CMK (cell line): ENCODE results near the gene FAM241B.

Source experiments
- DNase-seq: peaks from one replicate; pipeline ENCODE4 v3.0.0-alpha.2; 2010; ENCODE audit warnings: low read depth

FAM241B gene

DNA sequence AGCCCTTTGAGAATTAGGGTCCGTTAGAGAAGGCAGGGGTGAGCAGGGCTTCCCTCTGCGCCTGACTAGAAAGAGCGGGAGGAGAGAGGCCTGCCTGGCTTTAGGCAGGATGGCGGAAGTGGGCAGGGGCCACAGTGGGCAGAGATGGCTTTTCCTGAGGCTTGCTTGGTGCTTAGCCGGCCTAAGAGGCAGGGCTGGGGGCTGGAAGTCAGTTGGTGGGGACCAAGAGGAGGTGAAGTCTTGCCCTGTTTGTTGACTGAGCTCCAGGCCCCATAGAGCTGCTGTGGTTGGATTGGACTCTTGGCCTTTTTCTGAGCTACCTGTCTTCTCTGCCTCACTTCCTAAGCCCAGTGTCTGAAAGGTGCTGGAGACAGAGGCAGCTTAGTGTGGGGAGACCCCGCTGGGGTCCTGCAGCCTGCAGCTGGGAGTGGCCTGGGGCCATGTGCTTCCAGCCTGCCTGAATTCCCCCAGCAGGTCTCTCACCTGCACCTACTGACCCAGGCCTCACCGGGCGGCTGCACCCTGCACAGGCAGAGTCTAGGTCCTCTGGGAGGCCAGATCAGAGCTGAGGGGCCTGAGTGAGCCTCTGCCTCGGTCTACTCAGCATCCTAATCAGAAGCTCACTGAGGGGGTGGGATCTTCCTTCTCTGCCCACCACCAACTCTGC lies 4.8 kb downstream of the FAM241B start:
- no peak for DNase-seq

DNA sequence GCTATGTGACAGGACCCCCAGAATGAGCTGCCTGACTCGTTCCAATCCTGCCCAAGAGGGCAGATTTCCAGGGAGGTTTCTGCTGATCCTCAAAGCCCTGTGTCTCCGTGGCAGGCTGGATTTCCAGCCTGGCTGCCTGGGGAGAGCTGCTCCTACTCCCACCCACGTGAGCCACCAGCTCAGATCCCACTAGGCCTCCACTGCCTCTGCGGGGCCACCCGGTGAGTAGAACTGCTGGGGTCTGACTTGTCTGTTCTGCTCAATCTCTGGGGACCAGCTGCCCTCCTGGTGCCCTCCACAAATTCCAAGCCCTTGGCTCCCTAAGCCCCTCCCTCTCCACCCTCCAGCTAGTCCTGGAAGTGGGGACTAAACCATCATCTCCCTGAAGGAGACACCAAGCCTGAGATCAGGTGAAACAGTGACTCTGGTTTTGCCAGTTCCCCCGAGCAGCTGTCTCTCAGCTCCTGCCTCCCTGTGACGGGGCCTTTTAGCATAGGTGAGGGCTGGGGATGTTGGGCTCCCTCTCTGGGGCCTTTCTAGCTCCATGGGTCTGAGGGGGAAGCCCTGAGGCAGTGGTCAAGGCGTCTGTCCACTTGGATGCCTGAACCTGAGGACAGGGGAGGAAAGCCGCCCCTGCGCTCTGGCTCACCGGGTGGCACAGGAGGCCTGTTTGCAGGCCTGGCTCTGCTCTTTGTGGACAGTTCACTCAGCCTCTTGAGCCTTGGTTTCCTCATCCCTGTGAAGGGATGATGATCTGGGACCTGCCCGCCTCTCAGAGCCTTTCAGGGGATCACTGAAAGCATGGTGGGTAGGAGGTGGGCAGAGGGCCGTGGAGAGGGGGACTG lies 5.6 kb downstream of the FAM241B start:
- no peak for DNase-seq

DNA sequence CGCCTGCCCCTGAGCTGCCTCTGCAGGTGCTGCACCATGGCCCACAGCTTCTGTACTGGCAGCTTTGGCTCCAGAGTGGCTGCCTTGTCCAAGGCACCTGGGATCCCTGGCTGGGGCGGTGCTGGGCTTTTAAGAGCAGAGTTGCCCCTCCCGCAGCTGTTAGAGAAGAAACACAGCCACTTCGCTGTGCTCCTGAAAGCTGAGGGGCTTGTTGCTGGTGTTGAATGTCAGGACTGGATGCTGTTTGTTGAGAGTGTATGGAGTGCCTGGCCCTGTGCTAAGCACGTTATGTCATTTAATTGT lies 6.2 kb downstream of the FAM241B start:
- DNase-seq, result no peak

DNA sequence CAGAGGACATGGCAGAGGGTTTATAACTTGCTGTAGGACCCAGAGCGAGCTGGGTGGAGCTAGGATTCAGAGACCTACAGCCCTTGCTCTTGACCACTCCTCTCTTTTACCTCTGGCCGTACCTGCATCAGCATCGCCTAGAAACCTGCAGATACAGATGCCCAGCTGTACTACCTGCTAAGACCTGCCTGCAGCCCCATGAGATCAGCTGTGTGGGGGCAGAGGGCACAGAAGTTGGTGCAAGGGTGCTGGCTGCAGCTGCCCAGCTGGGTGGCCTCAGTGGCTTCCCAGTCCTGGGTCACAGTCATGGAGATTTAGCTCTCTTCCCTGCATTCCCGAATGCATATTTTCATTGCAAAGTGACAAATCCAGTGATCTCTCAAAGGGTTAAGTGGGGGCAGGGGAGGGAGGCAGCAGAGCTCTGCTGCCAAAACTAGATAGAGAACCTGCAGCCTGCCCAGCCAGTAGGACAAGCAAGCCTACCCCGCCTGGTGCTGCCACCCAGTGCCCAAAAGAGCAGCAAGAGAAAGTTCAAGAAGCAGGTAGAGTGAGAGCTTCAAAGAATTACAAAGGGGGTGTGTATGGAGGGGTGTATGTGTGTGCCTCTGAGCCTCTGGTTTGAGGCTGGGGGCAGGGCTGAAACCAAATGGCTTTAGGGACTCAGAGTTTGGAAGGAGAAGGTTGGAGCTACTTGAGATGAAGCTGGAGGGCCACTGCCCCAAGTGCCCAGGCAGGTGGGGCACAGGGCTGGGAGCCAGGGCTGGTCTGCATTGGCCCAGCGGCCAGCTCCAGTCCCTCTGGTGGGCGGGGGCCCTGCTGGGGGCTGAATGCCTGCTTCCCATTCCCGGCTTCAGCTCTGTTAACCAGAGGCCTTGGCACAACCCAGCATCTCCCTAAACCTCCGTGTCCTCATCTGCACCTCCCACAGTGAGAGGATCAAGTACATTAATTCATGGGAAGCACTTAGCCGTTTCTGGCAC lies 6.9 kb downstream of the FAM241B start:
- no peak for DNase-seq

DNA sequence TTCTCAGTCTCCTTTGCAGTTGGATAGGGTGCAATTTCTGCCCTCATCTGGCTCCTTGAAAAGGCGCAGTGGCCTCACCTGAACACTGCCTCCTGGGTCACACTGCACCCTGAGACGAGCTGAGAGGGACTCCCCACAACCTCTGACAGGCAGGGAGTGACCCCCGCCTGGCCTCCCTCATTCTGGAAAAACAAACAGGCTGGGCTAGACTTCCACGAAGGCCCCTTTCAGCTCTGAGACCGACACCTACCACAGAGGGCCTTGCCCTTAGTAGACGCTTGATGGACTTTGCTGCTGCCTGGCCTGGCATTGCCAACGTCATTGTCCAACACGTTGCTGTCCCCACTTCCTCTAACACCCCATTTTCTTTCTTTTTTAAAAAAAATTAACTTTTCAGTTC lies 8.6 kb downstream of the FAM241B start:
- no peak for DNase-seq

DNA sequence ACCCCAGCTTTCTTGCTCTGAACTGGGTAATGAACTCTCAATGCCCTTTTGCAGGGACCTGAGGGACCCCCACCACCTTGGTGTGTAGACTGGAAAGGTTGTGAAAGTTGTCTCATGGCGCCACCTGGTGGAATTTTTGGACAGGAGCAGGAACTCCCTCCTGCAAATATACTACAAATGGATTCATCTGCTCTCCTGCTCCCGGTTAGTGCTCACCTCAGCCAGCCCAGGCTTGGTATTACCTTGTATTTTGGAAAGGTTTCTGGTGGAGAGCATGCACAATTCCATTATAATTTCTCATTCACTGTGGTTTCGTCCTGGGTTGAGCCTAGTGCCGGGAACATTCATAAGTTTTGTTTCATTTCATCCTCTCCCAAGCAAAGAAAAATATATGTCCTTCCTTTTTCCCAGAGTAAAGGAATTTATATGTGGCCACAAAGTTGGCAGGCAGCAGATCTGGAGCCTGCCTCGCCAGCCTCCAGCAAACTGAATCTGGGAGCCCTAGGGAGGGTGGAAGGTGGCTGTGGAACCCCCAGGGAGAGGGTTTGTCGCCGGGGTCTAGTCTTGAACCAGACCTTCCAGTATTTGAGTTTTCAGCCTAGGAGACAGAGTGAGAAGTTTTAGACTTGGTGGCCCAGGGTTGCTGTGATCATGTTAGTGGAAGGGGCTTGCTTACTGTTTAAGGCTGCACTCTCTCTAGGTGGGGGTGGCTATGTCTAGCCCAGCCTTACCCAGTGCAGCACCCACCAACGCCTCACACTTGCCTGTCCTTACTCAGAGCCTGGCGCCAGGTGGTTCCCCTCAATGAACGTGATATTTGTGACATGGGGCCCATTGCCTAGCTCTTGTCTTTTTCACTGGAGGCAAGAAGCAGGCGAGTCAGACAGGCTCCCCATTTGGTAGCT lies 9.5 kb downstream of the FAM241B start:
- DNase-seq, result peak; percentile 25

DNA sequence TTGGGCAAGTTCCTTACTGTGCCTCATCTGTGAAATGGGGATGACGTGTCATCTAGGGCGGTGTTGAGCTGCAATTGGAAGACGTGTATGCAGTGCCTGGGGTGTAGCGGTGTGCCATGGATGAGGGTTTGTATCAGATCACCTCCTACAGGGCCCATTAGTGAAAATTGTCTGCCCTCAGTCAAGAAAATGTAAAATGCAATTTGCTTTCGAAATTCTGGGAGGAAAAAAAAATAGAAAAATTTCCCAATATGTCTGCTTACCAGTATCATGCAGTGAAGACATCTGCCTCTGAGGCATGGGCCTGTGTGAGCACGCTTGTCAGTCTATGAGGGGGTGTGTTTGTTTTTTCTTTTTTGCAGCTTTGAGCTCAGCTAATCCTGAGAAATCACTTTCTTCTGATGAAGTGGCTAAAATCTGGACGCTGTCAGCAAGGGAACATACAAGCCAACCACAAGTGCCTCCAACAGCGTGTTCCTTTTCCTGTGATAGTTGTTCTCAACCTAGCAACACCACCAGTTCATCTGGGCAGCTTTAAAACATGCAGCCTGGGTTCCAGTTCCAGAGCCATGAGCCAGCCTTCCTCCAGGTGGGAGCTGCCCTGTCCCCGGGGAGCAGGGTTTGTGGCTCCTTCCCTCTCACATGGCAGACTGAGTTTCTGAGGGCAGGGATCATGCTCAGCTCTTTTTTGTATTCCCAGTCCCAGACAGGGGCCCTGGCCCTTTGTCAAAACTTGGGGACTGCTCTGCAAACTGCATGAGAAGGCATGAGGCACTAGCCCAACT lies 10.3 kb downstream of the FAM241B start:
- no peak for DNase-seq

DNA sequence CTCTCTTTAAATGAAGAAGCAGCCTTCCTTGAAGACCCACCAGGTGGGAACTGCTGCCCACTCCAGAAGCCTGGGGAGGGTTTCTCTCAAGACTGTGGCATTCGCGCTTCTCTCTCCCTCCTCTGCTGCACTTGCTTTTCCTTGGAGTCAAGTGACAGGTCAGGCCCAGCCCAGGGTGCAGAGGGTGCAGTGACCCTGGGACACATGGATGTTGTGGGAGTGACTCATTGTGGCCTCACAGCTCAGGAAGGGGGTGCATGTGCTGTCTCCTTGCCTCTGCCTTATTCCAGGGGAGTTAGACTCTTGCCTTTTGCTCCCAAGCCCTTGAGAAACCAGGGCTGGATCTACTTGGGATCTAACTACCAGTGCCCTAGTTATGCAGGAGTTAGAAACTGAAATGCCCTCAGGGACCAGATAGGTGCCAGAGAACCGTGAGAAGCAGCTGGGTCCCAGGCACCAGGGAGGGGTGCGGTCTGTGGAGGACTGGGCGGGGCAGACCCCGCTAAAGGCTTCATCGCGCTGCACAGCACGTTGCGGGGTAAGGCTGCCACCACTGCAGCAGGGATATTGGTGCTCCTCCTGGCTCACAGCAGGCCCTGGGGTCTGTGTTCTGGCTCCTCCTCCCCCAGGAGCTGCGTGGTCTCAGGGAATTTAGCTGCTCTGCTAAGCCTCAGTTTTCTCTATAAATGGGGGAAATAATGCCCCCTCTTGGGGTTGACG lies 11.4 kb downstream of the FAM241B start:
- no peak for DNase-seq

DNA sequence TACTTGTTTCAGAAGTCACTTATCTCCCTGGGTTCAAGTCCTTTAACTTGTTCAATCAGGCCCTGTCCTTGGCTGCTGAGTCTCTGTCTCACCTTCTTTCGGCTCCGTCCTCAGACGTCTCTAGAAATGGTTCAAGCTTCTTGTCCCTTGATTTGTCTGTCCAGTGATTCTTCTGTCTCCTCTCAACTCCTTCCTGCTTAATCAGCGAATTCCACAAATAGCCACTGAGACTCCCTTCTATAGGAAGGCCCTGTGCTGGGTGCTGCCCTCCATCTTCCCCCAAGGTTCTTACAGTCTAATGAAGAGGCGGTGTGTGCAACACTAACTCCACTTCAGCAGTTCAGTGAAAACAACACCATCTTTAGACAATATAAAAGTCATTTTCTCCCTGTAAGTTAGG lies 12.7 kb downstream of the FAM241B start:
- DNase-seq, result no peak

DNA sequence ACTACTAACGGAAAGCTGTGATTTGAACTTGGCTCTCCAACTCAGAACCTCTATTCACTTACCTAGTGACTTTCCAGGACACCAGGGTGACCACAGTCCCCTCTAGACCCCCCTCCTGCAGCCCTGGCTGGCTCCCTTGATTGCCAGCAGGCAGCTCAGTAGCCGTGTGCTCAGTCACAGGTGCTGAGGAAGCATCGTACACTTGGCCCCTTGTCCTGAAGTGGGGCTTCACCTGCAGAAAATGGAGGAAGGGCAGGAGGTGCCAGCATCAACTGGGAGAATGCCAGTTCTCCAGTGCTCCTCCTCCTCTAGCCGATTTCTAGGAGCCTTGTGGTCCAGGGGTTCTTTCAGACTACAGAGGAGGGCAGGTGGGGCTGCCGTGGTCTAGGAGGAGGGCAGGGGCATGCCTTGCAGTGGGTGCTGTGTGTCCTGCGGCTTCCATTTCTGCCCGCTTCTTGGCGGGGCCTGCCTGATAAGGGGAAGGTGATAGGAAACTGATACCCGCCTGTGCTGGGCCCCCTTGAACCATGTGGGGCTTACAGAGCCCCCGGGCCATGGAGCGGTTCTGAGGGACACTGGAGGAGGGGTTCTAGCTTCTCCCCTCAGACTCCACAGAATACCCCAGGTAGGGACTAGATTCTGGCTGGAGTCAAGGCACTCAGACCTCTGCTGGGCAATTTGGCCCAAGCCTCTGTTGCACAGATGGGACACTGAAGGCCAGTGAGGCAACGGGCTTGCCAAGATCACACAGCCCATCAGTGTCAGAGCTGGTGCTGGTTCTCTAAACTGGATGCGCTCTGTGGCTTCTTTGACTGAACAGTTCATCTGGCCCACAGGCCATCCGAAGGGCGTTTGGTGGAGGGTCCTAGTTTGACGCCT lies 14.0 kb downstream of the FAM241B start:
- no peak for DNase-seq

DNA sequence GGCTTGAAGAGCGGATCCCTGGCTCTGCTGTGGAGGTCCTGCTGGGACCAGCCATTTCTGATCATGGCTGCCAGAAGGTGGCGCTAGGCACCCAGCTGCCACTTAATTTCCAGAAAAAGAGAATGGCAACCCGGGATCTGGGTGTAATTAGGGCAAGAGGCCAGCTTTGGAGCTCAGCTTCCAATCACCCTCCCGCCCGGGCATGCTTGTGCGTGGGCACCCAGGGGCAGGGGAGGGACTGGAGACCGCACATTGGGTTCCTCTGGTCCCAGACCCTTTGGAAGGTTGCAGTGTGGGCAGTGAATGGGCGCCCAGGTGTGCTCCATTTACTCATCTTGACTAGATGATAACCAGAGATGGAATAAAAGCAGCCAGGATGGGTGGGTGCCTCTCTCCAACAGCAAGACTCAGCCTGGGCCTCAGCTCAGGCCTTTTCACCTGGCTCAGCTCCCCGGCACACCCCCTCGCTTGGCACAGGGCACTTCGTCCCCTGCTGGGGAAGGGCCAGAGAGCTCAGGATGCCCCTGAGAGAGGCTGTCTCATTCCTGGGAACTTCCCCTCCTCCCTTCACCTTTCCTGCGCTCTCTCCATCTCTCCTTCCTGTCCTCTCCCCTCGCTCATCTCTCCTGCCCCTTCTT lies 14.7 kb downstream of the FAM241B start:
- no peak for DNase-seq

DNA sequence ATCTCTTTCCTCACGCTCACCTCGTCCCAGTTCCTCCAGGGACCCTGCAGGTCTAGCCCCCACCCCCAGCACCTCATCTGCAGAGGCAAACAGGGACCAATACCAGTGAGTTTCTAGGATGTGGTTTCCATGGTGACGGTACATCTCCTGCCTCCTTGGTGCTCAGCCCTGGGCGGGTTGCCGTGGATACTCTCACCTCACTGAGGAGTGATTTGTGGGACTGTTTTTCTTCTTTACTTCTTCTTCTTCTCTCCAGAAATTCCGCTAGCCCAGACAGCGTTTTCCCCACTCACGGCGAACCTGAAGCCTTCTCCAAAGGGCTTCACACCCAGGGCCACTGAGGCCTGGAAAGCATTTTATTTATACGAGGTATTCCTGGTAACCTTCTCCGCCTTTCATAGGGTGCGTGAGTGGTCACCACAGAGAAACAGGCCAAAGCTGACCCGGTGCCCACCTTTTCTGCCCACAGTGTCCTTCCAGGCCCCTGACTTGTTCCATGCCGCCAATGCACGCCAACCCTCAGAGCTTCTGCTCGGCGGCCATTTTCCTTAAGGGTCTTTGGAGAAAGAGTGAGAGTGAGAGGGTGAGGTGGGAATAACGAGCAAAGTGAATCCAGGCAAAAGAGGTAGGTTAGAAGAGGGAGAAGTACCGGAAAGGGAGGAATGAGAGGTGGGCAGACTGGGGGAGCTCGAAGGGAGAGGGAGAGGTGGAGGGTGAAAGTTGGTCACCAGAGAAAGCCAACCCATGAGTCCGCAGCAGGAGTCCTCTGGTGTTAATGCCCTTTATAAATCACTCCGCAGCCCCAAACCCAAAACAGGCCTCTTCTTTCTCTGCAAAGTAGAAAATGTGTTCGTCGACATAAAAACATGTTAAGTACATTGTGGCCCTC lies 15.5 kb downstream of the FAM241B start:
- DNase-seq, result no peak

DNA sequence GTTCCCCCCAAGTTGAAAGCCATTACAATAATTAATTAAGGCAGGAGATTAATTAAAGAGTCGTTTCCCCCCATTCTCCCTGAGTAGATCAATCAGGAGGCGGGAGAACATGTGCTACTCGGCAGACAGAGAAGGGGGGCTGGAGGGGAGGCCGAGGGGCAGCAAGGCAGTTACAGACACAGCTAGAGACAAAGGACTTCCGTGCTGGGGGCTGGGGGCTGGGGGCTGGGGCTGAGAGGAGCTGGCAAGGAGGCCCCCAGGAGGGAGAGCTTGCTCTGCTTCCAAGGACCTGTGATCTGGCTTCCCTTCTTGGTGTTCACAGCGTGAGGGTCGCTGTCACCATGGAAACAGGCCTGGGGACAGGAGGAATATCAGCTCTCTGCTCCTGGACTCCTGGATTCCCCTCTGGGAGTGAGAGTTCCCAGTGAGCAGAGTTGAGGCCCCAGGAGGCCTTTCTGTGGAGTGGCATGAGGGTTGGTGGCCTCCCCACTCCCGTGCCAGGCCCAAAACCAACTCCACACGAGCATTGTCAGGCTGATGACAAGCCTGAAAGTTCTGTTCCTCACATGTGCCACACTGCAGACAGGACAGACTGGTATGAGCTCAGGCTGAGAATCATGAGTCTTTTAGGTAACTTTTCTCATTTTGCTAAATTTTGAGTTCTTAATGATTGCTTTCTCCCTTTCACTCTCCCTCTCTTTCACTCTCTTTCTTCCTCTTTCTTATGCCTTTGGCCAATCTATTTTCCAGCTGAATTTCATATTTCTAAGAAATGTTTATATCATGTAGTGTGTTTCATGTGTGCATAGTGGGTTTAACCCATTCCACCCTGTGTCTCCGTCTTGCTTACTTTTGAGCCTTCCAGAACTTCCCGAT lies 16.4 kb downstream of the FAM241B start:
- no peak for DNase-seq

DNA sequence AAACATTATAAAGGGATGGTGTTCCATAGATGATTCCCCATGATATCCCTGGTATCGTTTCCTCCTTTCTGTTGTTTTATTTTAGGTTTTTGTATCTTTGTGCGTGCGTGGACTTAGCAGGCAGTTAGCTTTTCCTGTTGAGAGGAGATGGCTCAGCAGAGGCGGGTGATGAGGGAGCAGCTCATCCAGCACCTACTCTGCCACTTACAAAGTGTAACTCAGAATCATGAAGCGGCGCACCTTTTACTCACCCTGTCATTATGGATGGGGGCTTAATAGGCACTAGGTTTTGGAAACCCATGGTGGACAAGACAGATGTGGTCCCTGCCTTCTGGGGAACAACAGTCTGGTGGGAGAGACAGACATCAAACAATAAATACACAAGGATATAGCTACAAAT lies 17.1 kb downstream of the FAM241B start:
- no peak for DNase-seq

DNA sequence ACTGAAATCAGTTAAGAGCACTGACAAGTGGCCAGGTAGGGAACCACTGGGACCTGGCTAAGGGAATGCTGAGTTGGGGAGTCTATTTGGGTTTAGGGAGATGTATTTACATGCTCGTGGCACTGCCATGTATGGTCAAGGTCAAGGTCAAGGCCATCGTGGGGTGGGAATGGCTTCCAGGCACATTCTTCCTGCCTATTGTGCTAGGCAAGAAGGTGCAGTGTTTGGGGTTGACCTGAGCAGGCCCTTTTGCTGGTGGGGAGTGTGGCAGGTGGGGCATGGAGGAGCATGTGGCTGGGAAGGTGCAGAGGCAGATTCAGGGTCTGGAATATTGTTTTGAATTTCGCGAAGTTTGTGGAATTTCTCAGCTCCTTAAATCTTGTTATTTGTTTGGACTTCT lies 17.8 kb downstream of the FAM241B start:
- DNase-seq, result no peak

DNA sequence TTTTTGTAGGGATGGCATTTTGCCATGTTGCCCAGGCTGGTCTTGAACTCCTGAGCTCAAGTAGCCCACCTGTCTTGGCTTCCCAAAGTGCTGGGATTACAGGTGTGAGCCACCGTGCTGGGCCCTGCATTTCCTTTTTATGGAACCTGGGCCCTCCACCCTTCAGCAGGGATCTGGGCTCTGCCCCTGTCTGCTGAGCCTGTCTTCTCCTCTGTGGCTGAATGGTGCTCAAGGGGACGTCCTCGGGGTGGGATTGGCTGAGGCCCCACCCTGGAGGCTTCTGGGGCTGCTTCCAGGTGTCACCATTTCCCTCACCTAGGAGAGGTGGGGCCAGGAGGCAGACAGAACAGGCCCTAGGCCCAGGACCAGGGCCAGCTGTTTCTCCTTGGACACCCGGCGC lies 18.4 kb downstream of the FAM241B start:
- no peak for DNase-seq
